Psoas muscle (tissue), 8 donors: ENCODE data around the gene TLR8. TPM values are rescaled to one million over a fixed set of nuclear protein-coding genes. Genes with fewer than 3 reads are reported as not detected.

Experiments used
- ATAC-seq, 4 donors: fragments of 200-7000 bp; cut with Tn5 transposase; one replicate each; pipeline ENCODE4 v1.9.1; 2020; ENCODE audit warnings: moderate library complexity in 3 of 4, mild to moderate bottlenecking in 2 of 4
- DNase-seq, 2 donors: peaks; one replicate each; pipeline ENCODE4 v3.0.0-alpha.2; 2020
- H3K27ac ChIP-seq: fragments of 200-600 bp; one replicate; pipeline ENCODE4 v1.8.0; 2022
- H3K27me3 ChIP-seq, 3 donors: fragments of 200-600 bp in 1 of 3; one replicate each; pipeline versions ENCODE4 v1.6.1 to v1.8.0; 2013 to 2022; ENCODE audit warnings: low read length in 2 of 3, mild to moderate bottlenecking in 2 of 3, moderate library complexity in 1 of 3; ENCODE audit not compliant: insufficient read depth in 3 of 3
- H3K36me3 ChIP-seq, 2 donors: fragments of 200-600 bp in 1 of 2; one replicate each; pipeline versions ENCODE4 v1.6.1 to v1.8.0; 2013 to 2022; ENCODE audit warnings: low read depth in 1 of 2, mild to moderate bottlenecking in 1 of 2, moderate library complexity in 1 of 2; ENCODE audit not compliant: insufficient read depth in 1 of 2
- H3K4me1 ChIP-seq: fragments of 200-600 bp; one replicate; pipeline ENCODE4 v1.8.0; 2022
- H3K4me3 ChIP-seq: fragments of 200-600 bp; one replicate; pipeline ENCODE4 v1.8.0; 2022; ENCODE audit warnings: mild to moderate bottlenecking
- H3K9me3 ChIP-seq: fragments of 200-600 bp; one replicate; pipeline ENCODE4 v1.8.0; 2022
- CTCF ChIP-seq: fragments of 200-600 bp; IDR thresholded peaks from one replicate; pipeline ENCODE4 v1.8.0; 2022; ENCODE audit warnings: antibody characterized with exemption
- WGBS, 3 donors: extraction: QIAGEN DNeasy Blood & Tissue Kit; methylation state at CpG; one replicate each; pipeline versions ENCODE4 v1.1.6 to v1.1.7; 2013; 5-methylcytosine and 5-hydroxymethylcytosine counted together
- intact Hi-C, 2 donors: fragments of 100-400 bp; cut with DNase I; formaldehyde crosslinking; loops; one replicate each; pipeline versions ENCODE4 v1.11.0 to v1.14.2; 2022
- polyA plus RNA-seq, 3 donors: library from polyadenylated mRNA; stranded (reverse); fragments of 200-250 nt; gene quantifications; one replicate each; pipeline ENCODE4 v1.2.3, GENCODE V29; 2013
- total RNA-seq, 4 donors: library from RNA; stranded (reverse); fragmentation: NEBNext Ultra II Directional in 2 of 4; extraction: Animal tissue kit (Norgen Biotek cat#: 25700) in 2 of 4; gene quantifications; one replicate each; pipeline versions ENCODE4 v1.2.1 to v1.2.4, GENCODE V29; 2021 to 2023
- donor health status: healthy with polysubstance abuse.
- donor health status: DM: no; HTN: no; CAD: no; lungs with moderate emphysema.
- donor health status: Bipolar disorder and iron deficiency.
- donor health status: healthy.
- donor health status: DM: yes; HTN: yes; CAD: no.
- donor health status: DM: no; HTN: no; CAD: no.
- donor health status: DM: no; HTN: no; CAD: no.
- donor health status: DM: yes; HTN: yes; CAD: no.

Gene TLR8
- total and polyA plus RNA-seq, 7 donors = 0.06 to 0.57 (median 0.36) TPM

- no peak overlapping the region for H3K27ac ChIP-seq
- TF ChIP-seq CTCF = no peak
- 55 to 78% (median 76%) methylated on average over 5 of the region's 5 CpGs for WGBS, 3 donors
These were observed 6.5 kb downstream of the TLR8 start for GRCh38 chrX:12912791-12913482.

GRCh38 chrX:12917753-12918152, 11.3 kb downstream of the TLR8 start:
- no peak for TF ChIP-seq CTCF
- WGBS, 3 donors = 60 to 85% (median 78%) methylated on average over 2 of the region's 2 CpGs
- peaks cover 0 to 7% (median 0%) of the 10 kb centered on the region in 3 donors for H3K27me3 ChIP-seq

More at GRCh38 chrX:12912791-12913482, 6.5 kb downstream of the TLR8 start:
- Histone ChIP-seq H3K36me3 (no peaks in the 10 kb centered on the region), H3K27me3 (peaks cover 0 to 8% (median 0%) of the 10 kb centered on the region in 3 donors), H3K4me3 (no peak overlapping the region), H3K4me1 (no peaks in the 10 kb centered on the region), H3K9me3 (no peaks in the 10 kb centered on the region)
- DNase-seq = no peak
- no peak for ATAC-seq
- intact Hi-C loops = no loop called here

GRCh38 chrX:12919051-12919450, 12.6 kb downstream of the TLR8 start:
- Histone ChIP-seq H3K4me1 (no peaks in the 10 kb centered on the region), H3K27ac (no peak overlapping the region), H3K27me3 (peaks cover 0 to 7% (median 0%) of the 10 kb centered on the region in 3 donors), H3K36me3 (no peaks in the 10 kb centered on the region), H3K4me3 (no peak overlapping the region), H3K9me3 (no peaks in the 10 kb centered on the region)
- no peak for DNase-seq
- no peak for ATAC-seq
- 84 to 88% (median 85%) methylated on average over 10 of the region's 10 CpGs for WGBS, 3 donors
- TF ChIP-seq CTCF = no peak
- intact Hi-C loops = no loop called here

More at GRCh38 chrX:12917753-12918152, 11.3 kb downstream of the TLR8 start:
- H3K4me1 ChIP-seq = no peaks in the 10 kb centered on the region
- no peaks in the 10 kb centered on the region for H3K9me3 ChIP-seq
- no peaks in the 10 kb centered on the region for H3K36me3 ChIP-seq
- H3K4me3 ChIP-seq = no peak overlapping the region
- no peak for DNase-seq
- no peak overlapping the region for H3K27ac ChIP-seq
- intact Hi-C loops = no loop called here
- no peak for ATAC-seq

GRCh38 chrX:12919620-12920019, 13.2 kb downstream of the TLR8 start:
- WGBS, 3 donors = 73 to 90% (median 76%) methylated on average over 8 of the region's 8 CpGs
- no peak for ATAC-seq
- Histone ChIP-seq H3K4me1 (no peaks in the 10 kb centered on the region), H3K27ac (no peak overlapping the region), H3K4me3 (no peak overlapping the region), H3K36me3 (no peaks in the 10 kb centered on the region), H3K9me3 (no peaks in the 10 kb centered on the region), H3K27me3 (peaks cover 0 to 9% (median 0%) of the 10 kb centered on the region in 3 donors)
- no peak for DNase-seq
- no peak for TF ChIP-seq CTCF
- intact Hi-C loops = no loop called here

GRCh38 chrX:12920990-12921389, 14.6 kb downstream of the TLR8 start:
- DNase-seq (no peak), ATAC-seq (no peak)
- no peak for TF ChIP-seq CTCF
- 66 to 86% (median 81%) methylated on average over 8 of the region's 8 CpGs for WGBS, 3 donors
- Histone ChIP-seq H3K9me3 (no peaks in the 10 kb centered on the region), H3K27me3 (peaks cover 0 to 7% (median 0%) of the 10 kb centered on the region in 3 donors), H3K36me3 (no peaks in the 10 kb centered on the region), H3K4me1 (no peaks in the 10 kb centered on the region), H3K4me3 (no peak overlapping the region), H3K27ac (no peak overlapping the region)
- intact Hi-C loops = no loop called here
